SK-N-SH treated with all-trans-retinoic acid at 6 μM for 48 hours (cell line): ENCODE data around the gene TCEAL3.

ENCODE experiments used
- ARNTL ChIP-seq: fragments of 450-650 bp; formaldehyde crosslinking; IDR thresholded peaks from 2 replicates; pipeline ENCODE4 v1.5.0; 2020; ENCODE audit warnings: low read depth, mild to moderate bottlenecking, moderate library complexity, borderline replicate concordance
- RARB ChIP-seq: fragments of 250-450 bp; sonication (Bioruptor Pico); IDR thresholded peaks from 2 replicates; pipeline ENCODE4 v1.8.0; 2021; ENCODE audit warnings: mild to moderate bottlenecking, moderate library complexity

DNA sequence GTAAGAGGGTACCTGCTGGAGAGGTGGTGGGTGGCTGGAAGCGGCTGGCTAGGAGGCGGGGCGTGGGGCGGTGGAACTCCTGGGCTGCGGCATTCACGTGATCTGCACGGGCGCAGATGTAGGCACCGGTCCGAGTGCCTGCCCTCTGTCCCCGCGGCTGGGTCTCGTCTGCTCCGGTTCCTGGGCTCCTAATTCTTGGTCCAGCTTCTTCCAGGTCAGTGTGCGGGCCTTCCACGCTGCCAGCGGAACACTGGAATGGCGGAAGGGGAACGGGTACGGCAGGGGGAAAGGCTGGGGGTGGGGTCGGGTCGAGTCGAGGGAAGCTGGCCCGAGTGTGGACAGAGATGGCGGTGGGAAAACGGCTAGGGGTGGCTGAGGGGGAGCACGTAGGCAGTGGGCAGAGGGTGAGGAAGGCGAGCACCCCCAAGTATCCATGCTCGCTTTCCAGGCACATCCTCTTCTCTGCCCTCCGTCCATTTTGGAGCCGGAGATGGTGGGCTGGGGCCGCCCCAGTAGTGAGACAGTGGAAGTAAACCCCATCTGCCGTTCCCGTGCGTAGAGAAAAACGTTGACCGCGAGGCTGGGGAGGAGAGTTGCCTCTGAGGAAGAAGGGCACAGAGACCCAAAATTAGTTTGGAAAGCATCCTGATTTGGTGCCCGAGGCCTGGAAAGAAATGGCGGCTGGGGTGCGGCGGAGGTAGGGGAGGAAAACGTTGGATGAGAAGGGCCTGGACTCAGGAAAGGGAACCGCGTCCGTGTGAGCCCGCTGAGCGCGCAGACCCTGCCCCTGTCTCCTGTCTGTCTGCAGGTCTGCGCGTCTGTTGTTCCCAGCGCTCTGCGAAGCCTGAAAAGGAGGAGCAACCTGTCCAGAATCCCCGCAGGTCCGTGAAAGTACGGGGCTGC lies 22.1 kb upstream of the TCEAL3 start, which contains the start of gene TCEAL4:
- TF ChIP-seq RARB (no peak), ARNTL (CRISPR knock-in tag) (no peak)
